Natural killer cell (primary cell): ENCODE data around the gene PAFAH1B1. TPM values are rescaled to one million over a fixed set of nuclear protein-coding genes. Genes with fewer than 3 reads are reported as not detected.
A peak's percentile ranks its signal among the peaks of the same experiment; 100 is the strongest.

ENCODE experiments used
- ATAC-seq, 3 donors: fragments of 150-1000 bp in 2 of 3; fragments of 200-7000 bp in 1 of 3; cut with Tn5 transposase; 1 replicate in 1 of 3; 2 replicates in 2 of 3; pipeline ENCODE4 v1.10.0; 2021; ENCODE audit warnings: mild to moderate bottlenecking in 2 of 3, moderate library complexity in 2 of 3
- DNase-seq, 2 donors: peaks; one replicate each; pipeline versions ENCODE4 v3.0.0 to v3.0.0-alpha.2; 2013 to 2021; ENCODE audit warnings: mixed read lengths in 1 of 2
- H3K27ac ChIP-seq: one replicate; pipeline ENCODE4 v1.5.1; 2013; ENCODE audit warnings: mild to moderate bottlenecking, low read length
- H3K27me3 ChIP-seq: one replicate; pipeline ENCODE4 v1.6.1; 2013; ENCODE audit warnings: low read length; ENCODE audit not compliant: control insufficient read depth, insufficient read depth
- H3K36me3 ChIP-seq: one replicate; pipeline ENCODE4 v1.6.1; 2013; ENCODE audit warnings: low read length; ENCODE audit not compliant: control insufficient read depth, insufficient read depth
- H3K4me1 ChIP-seq: one replicate; pipeline ENCODE4 v1.6.1; 2013; ENCODE audit warnings: low read length; ENCODE audit not compliant: control insufficient read depth, insufficient read depth
- H3K4me3 ChIP-seq: one replicate; pipeline ENCODE4 v1.5.1; 2013; ENCODE audit warnings: low read length
- H3K9me3 ChIP-seq: one replicate; pipeline ENCODE4 v1.6.1; 2013; ENCODE audit warnings: low read length; ENCODE audit not compliant: control insufficient read depth, insufficient read depth
- H3K27ac Mint-ChIP-seq, 2 donors: one replicate each; pipeline ENCODE4 v1.8.0; 2022; ENCODE audit warnings: mild to moderate bottlenecking in 2 of 2, mixed read lengths in 2 of 2, moderate library complexity in 1 of 2
- H3K27me3 Mint-ChIP-seq, 2 donors: one replicate each; pipeline ENCODE4 v1.8.0; 2022; ENCODE audit warnings: low read depth in 2 of 2, mixed read lengths in 2 of 2
- H3K36me3 Mint-ChIP-seq: one replicate; pipeline ENCODE4 v1.8.0; 2022; ENCODE audit warnings: mixed read lengths
- H3K4me1 Mint-ChIP-seq, 2 donors: one replicate each; pipeline ENCODE4 v1.8.0; 2022; ENCODE audit warnings: mixed read lengths in 2 of 2
- H3K4me3 Mint-ChIP-seq: one replicate; pipeline ENCODE4 v1.8.0; 2022; ENCODE audit warnings: mild to moderate bottlenecking, moderate library complexity, mixed read lengths
- H3K9me3 Mint-ChIP-seq, 2 donors: one replicate each; pipeline ENCODE4 v1.8.0; 2022; ENCODE audit warnings: mixed read lengths in 2 of 2
- WGBS: methylation state at CpG from one replicate; pipeline ENCODE4 v1.1.7; 2013; ENCODE audit warnings: missing lambda C conversion rate; ENCODE audit not compliant: insufficient coverage; 5-methylcytosine and 5-hydroxymethylcytosine counted together
- intact Hi-C: fragments of 100-400 bp; cut with micrococcal nuclease; formaldehyde crosslinking; loops from one replicate; pipeline ENCODE4 v1.14.2; 2022
- total RNA-seq, 4 donors: library from RNA; stranded (reverse); fragments of 120-200 nt in 1 of 4; gene quantifications; one replicate each; pipeline versions ENCODE4 v1.2.3 to v1.2.4, GENCODE V29; 2013 to 2022
- TF ChIP-seq, protein P1 (sequence below): fragments of 200-600 bp; IDR thresholded peaks from one replicate; pipeline ENCODE4 v1.8.0; 2022; ENCODE audit warnings: antibody characterized with exemption

PAFAH1B1 gene
- total RNA-seq, 3 donors from 2014 or later (not counting 1 experiment from before 2014, with no cell fraction given), result 138 to 176 (median 165) TPM

DNA sequence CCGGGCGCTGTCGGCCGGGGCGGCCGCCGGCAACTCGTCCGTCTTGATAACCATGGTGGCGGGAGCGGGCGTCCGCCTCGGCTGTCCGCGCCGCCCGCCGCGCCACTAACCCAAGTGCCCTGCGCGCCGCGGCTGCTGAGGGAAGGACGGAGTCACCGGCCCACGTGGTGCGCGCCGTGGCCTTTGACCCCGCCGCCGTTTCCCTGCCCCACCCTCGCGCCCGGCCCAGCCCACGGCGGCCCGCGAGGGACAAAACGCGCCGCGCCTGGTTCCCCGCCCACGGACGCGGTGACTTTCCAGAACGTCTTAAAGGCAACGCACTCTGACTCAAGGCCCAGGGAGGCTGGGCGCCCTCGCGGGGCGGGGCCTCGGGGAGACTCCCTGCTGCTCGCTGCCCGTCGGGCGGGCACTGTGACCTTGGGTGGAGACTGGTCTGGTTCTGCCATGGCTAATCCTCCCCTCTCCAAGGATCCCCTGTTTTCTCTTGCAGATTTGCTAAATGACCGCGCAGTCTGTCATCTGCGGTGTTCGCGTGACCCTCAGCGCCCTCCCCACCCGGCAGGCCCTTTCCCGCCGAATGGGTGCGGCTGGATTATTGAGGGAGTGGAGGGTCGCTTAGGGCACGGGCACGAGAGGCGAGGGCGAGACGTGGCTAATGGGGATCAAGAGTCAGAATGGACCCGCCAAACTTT lies 118.3 kb downstream of the PAFAH1B1 start, which contains the start of gene CLUH:
Gene CLUH (minus strand): TSS at position 157 of the 692 bp plus-strand sequence. CDS start 103 bp downstream, at position 54.
- H3K4me1 Mint-ChIP-seq, result peaks cover 26 to 39% of the 10 kb centered on the region in 2 donors
- TF ChIP-seq, protein P1, sequence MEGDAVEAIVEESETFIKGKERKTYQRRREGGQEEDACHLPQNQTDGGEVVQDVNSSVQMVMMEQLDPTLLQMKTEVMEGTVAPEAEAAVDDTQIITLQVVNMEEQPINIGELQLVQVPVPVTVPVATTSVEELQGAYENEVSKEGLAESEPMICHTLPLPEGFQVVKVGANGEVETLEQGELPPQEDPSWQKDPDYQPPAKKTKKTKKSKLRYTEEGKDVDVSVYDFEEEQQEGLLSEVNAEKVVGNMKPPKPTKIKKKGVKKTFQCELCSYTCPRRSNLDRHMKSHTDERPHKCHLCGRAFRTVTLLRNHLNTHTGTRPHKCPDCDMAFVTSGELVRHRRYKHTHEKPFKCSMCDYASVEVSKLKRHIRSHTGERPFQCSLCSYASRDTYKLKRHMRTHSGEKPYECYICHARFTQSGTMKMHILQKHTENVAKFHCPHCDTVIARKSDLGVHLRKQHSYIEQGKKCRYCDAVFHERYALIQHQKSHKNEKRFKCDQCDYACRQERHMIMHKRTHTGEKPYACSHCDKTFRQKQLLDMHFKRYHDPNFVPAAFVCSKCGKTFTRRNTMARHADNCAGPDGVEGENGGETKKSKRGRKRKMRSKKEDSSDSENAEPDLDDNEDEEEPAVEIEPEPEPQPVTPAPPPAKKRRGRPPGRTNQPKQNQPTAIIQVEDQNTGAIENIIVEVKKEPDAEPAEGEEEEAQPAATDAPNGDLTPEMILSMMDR, result no peak
- DNase-seq (peak; percentile 96 to 97), ATAC-seq (peak; percentile 93 to 96 (median 93))
- no peaks in the 10 kb centered on the region for H3K36me3 Mint-ChIP-seq
- H3K4me3 ChIP-seq, result peak within 1 kb of the TSS; percentile 91
- 2% methylated on average over 76 of the region's 76 CpGs for WGBS
- no peaks in the 10 kb centered on the region for H3K9me3 ChIP-seq
- H3K4me1 ChIP-seq, result peaks cover 43% of the 10 kb centered on the region
- peak within 1 kb of the TSS; percentile 67 for H3K27ac ChIP-seq
- H3K9me3 Mint-ChIP-seq, result no peaks in the 10 kb centered on the region
- intact Hi-C loops, result no loop called here
- H3K27me3 Mint-ChIP-seq, result no peaks in the 10 kb centered on the region
- H3K27ac Mint-ChIP-seq, result peak within 1 kb of the TSS; percentile 53 to 81
- H3K27me3 ChIP-seq, result no peaks in the 10 kb centered on the region
- peak within 1 kb of the TSS; percentile 81 for H3K4me3 Mint-ChIP-seq
- H3K36me3 ChIP-seq, result no peaks in the 10 kb centered on the region

DNA sequence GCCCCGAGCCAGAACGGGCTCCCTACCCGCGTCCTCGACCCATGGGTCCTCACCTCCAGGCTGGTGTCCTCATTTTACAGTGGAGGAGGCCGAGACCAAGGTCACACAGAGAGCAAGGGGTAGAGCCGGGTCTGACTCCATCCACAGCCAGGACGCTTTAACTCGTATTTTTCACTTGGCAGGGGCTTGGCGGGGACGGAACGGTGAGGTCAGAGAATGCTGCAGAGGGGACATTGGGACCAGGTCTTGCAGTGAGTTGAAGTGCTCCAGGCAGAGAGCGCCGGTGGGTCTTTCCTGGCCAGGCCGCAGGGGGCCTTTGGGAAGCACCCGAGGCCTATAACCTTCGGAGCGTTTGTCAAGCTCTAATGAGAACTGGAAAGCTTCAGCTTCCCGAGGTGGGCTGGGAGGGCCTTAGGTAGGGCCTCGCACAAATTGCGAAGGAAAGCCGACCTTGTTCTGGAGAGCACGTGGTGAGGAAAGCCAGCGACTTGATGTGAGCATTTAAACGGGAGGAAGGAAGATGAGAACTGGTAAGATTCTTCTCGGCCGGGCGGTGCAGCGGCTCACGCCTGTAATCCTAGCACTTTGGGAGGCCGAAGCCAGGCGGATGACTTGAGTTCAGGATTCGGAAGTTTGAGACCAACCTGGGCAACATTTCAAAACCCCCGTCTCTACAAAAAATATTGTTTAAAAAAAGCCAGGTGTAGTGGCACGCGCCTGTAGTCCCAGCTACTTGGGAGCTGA lies 119.0 kb downstream of the PAFAH1B1 start:
- Mint-ChIP-seq H3K4me1 (peaks cover 26 to 39% of the 10 kb centered on the region in 2 donors), H3K27me3 (no peaks in the 10 kb centered on the region), H3K4me3 (peak overlapping the region; percentile 81), H3K9me3 (no peaks in the 10 kb centered on the region), H3K36me3 (no peaks in the 10 kb centered on the region), H3K27ac (peak overlapping the region; percentile 53 to 81)
- no peaks in the 10 kb centered on the region for H3K36me3 ChIP-seq
- 83% methylated on average over 36 of the region's 36 CpGs for WGBS
- peak overlapping the region; percentile 67 for H3K27ac ChIP-seq
- DNase-seq (no peak), ATAC-seq (no peak)
- H3K4me3 ChIP-seq, result peak overlapping the region; percentile 91
- intact Hi-C loops, result no loop called here
- no peaks in the 10 kb centered on the region for H3K27me3 ChIP-seq
- TF ChIP-seq, protein P1, result no peak
- peaks cover 43% of the 10 kb centered on the region for H3K4me1 ChIP-seq
- H3K9me3 ChIP-seq, result no peaks in the 10 kb centered on the region

DNA sequence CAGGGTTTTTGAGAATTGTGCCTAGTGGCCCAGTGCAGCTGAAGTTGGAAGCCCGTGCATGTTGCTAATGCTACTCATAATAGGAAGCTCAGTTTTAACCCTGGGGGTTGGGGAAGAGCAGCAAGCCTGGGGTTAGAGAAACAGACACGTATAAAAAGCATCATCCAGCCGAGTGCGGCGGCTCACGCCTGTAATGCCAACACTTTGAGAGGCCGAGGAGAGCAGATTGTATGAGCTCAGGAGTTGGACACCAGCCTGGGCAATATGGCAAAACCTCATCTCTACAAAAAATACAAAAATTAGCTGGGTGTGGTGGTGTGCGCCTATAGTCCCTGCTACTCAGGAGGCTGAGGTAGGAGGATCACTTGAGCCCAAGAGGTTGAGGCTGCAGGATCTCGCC lies 120.4 kb downstream of the PAFAH1B1 start:
- Mint-ChIP-seq H3K4me1 (peaks cover 26 to 29% of the 10 kb centered on the region in 2 donors), H3K4me3 (peak overlapping the region; percentile 43), H3K27ac (no peak overlapping the region), H3K9me3 (no peaks in the 10 kb centered on the region), H3K36me3 (no peaks in the 10 kb centered on the region), H3K27me3 (no peaks in the 10 kb centered on the region)
- Histone ChIP-seq H3K27me3 (no peaks in the 10 kb centered on the region), H3K4me1 (peaks cover 31% of the 10 kb centered on the region), H3K36me3 (no peaks in the 10 kb centered on the region), H3K27ac (no peak overlapping the region), H3K9me3 (no peaks in the 10 kb centered on the region), H3K4me3 (no peak overlapping the region)
- no peak for ATAC-seq
- intact Hi-C loops, result no loop called here
- TF ChIP-seq, protein P1, result no peak
- 94% methylated on average over 9 of the region's 9 CpGs for WGBS
- DNase-seq, result no peak
